Measurements from ENCODE around the gene NR5A1. TPM values are rescaled to one million over a fixed set of nuclear protein-coding genes. Genes with fewer than 3 reads are reported as not detected.
A peak's percentile ranks its signal among the peaks of the same experiment; 100 is the strongest.

Gene NR5A1
- total and polyA plus RNA-seq, 2 of the 13 experiments (the other 11 are each of a cell fraction or from before 2014, with no cell fraction given), result 28.9 to 44.7 TPM

GRCh38 chr9:124551472-124552272, 44.5 kb upstream of the NR5A1 start (continued):
- TF ChIP-seq ZNF264 (CRISPR knock-in tag; IDR thresholded peaks at IDR 0.05) (no peak), PRMT3 (CRISPR knock-in tag; IDR thresholded peaks at IDR 0.05; ENCODE audit: borderline replicate concordance, low read depth) (no peak), TFAP4 (IDR thresholded peaks at IDR 0.05; ENCODE audit: borderline replicate concordance, low read depth) (no peak), ATF6 (CRISPR knock-in tag; conservative IDR thresholded peaks at IDR 0.05) (no peak), HMGXB4 (CRISPR knock-in tag; IDR thresholded peaks at IDR 0.05; ENCODE audit: borderline replicate concordance in 1 of 2, low read depth in 1 of 2) (peak in 1 of 2 experiments; percentile 32; a peak in 1 of 4 replicates), ZNF230 (CRISPR knock-in tag; IDR thresholded peaks at IDR 0.05) (no peak), ARID5B (CRISPR knock-in tag; IDR thresholded peaks at IDR 0.05) (peak; percentile 19; the same call in 1 of the 2 replicates), ZNF496 (CRISPR knock-in tag; IDR thresholded peaks at IDR 0.05; ENCODE audit: insufficient replicate concordance) (no peak), STAG1 (CRISPR knock-in tag; IDR thresholded peaks at IDR 0.05) (peak; percentile 87), ZNF331 (CRISPR knock-in tag; IDR thresholded peaks at IDR 0.05) (no peak), RARA (CRISPR knock-in tag; IDR thresholded peaks at IDR 0.05) (no peak), FOXP4 (CRISPR knock-in tag; IDR thresholded peaks at IDR 0.05) (no peak), MIER3 (CRISPR knock-in tag; IDR thresholded peaks at IDR 0.05; ENCODE audit: borderline replicate concordance) (no peak), ZSCAN25 (CRISPR knock-in tag; IDR thresholded peaks at IDR 0.05) (no peak), DDIT3 (CRISPR knock-in tag; IDR thresholded peaks at IDR 0.05) (no peak), KMT2B (CRISPR knock-in tag; IDR thresholded peaks at IDR 0.05) (no peak), SP4 (CRISPR knock-in tag; IDR thresholded peaks at IDR 0.05) (no peak)
